ENCODE measurements around the gene TMTC2. TPM values are rescaled to one million over a fixed set of nuclear protein-coding genes. Genes with fewer than 3 reads are reported as not detected.

TMTC2 gene
- total RNA-seq, 4 donors from 2014 or later: 6.5 to 11.3 (median 8.9) TPM

GRCh38 chr12:82665142-82665923, 21.4 kb upstream of the TMTC2 start:
- TF ChIP-seq CTCF (IDR thresholded peaks at IDR 0.05; ENCODE audit: low read depth): no peak

GRCh38 chr12:82666830-82667229, 19.9 kb upstream of the TMTC2 start:
- TF ChIP-seq CTCF (IDR thresholded peaks at IDR 0.05; ENCODE audit: low read depth): no peak

GRCh38 chr12:82671673-82672195, 15.0 kb upstream of the TMTC2 start:
- no peak for TF ChIP-seq CTCF (IDR thresholded peaks at IDR 0.05; ENCODE audit: low read depth)

GRCh38 chr12:82672811-82673495, 13.8 kb upstream of the TMTC2 start:
- TF ChIP-seq CTCF (IDR thresholded peaks at IDR 0.05; ENCODE audit: low read depth): no peak

GRCh38 chr12:82673698-82674097, 13.0 kb upstream of the TMTC2 start:
- TF ChIP-seq CTCF (IDR thresholded peaks at IDR 0.05; ENCODE audit: low read depth): no peak

GRCh38 chr12:82675246-82675645, 11.5 kb upstream of the TMTC2 start:
- no peak for TF ChIP-seq CTCF (IDR thresholded peaks at IDR 0.05; ENCODE audit: low read depth)

- TF ChIP-seq CTCF (IDR thresholded peaks at IDR 0.05; ENCODE audit: low read depth): no peak
Observed at GRCh38 chr12:82682326-82682725, 4.4 kb upstream of the TMTC2 start.

All from subcutaneous adipose tissue (tissue), 4 donors.